Measurements from ENCODE around the gene GTF3C6. TPM values are rescaled to one million over a fixed set of nuclear protein-coding genes. Genes with fewer than 3 reads are reported as not detected.

The GTF3C6 gene
- total RNA-seq (39.9 TPM), polyA plus RNA-seq (100 to 1,000 TPM; 124 to 213 (median 157) TPM)

DNA sequence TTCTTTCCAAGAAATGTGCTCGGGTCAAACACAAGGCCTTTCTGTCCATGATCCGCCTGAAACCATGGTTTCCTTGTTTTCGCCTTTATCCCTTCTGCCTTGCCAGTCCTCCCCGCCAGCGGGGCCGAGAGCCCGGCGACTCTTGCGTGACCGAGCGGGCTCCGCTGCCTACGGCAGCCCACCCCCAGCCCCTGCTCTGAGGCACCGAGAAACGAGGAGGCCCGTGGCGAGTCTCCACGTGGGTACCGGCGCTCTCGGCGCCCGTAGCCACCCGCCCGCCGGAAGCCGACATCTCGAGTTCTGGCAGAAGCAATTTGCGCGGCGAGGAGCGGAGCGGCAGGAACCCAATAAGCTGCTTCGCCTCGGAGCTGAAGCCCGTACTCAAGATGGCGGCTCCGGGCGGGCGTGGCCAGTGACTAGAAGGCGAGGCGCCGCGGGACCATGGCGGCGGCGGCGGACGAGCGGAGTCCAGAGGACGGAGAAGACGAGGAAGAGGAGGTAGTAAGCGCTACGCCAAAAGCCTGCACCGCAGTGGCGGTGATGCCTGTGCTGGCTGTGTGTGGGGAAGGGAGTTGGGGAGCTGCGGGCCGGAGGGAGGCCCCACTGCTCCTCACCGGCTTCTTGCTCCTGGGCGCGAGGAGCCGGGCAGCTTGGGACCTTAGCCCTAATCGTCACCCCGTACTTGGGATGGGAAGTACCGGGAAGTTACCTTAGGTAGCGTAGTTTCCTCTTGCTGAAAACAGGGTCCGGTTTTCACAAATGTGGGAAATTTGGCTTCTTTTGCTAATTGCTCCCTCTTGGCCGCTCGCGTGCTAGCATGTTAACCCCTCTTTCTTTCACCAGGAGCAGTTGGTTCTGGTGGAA, at the start of gene GTF3C6:
GTF3C6 (plus strand) TSS at position 378 of the 864 bp plus-strand sequence; CDS start at position 442, 64 bp downstream.
- Mint-ChIP-seq H3K27ac (peak within 1 kb of the TSS; percentile 95 to 99 (median 97)), H3K27me3 (no peaks in the 10 kb centered on the region), H3K9me3 (no peaks in the 10 kb centered on the region), H3K4me1 (peaks cover 10 to 30% (median 20%) of the 10 kb centered on the region in 4 donors), H3K36me3 (peaks cover 14% of the 10 kb centered on the region), H3K4me3 (peak within 1 kb of the TSS; percentile 96 to 99 (median 96))
- H3K4me3 ChIP-seq (ENCODE audit: low read depth, low read length) = peak within 1 kb of the TSS; percentile 95
- H3K36me3 ChIP-seq (ENCODE audit: control insufficient read depth, insufficient read depth, low read length) = peaks cover 21% of the 10 kb centered on the region
- peaks cover 20% of the 10 kb centered on the region for H3K4me1 ChIP-seq (ENCODE audit: control insufficient read depth, insufficient read depth, low read length, poor library complexity, severe bottlenecking)
- peak; percentile 90 to 97 (median 92) for DNase-seq
- H3K9me3 ChIP-seq (ENCODE audit: control insufficient read depth in 2 of 2, low read length in 2 of 2) = no peaks in the 10 kb centered on the region
- peak; percentile 99 for ATAC-seq (ENCODE audit: low read depth in 2 of 2)
- no peaks in the 10 kb centered on the region for H3K27me3 ChIP-seq (ENCODE audit: control insufficient read depth, insufficient read depth, low read length)
- peak within 1 kb of the TSS; percentile 86 for H3K27ac ChIP-seq (ENCODE audit: insufficient read depth, low read length, poor library complexity, severe bottlenecking)

DNA sequence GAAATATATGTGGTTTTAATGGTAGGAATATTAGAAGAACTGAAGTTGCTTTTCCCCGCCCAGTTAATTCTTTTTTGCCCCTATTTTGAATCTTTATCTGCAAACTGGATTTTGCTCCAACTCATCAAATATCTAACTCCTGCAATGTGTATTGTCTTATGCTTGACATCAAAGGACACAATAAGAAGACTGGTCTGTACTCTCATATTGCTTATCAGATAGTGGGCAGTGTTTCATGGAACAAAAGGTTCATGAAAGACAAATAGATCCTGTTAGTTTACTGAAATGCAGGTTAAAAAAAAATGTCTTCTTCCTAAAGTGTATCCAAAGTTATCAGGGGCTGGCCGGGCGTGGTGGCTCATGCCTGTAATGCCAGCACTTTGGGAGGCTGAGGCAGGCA, 27.7 kb upstream of the GTF3C6 start:
- no peak overlapping the region for H3K4me3 Mint-ChIP-seq
- no peak overlapping the region for H3K4me3 ChIP-seq (ENCODE audit: low read depth, low read length)
- no peaks in the 10 kb centered on the region for H3K27me3 ChIP-seq (ENCODE audit: control insufficient read depth, insufficient read depth, low read length)
- ATAC-seq (ENCODE audit: low read depth in 2 of 2) (no peak), DNase-seq (no peak)
- no peaks in the 10 kb centered on the region for H3K4me1 ChIP-seq (ENCODE audit: control insufficient read depth, insufficient read depth, low read length, poor library complexity, severe bottlenecking)
- no peaks in the 10 kb centered on the region for H3K36me3 Mint-ChIP-seq
- H3K36me3 ChIP-seq (ENCODE audit: control insufficient read depth, insufficient read depth, low read length) = no peaks in the 10 kb centered on the region
- H3K4me1 Mint-ChIP-seq = peaks cover 0 to 16% (median 4%) of the 10 kb centered on the region in 4 donors
- peak overlapping the region in 1 of 3 donors; percentile 1 for H3K27ac Mint-ChIP-seq
- no peaks in the 10 kb centered on the region for H3K9me3 ChIP-seq (ENCODE audit: control insufficient read depth in 2 of 2, low read length in 2 of 2)
- peaks cover 0 to 2% (median 0%) of the 10 kb centered on the region in 7 donors for H3K9me3 Mint-ChIP-seq
- no peaks in the 10 kb centered on the region for H3K27me3 Mint-ChIP-seq
- H3K27ac ChIP-seq (ENCODE audit: insufficient read depth, low read length, poor library complexity, severe bottlenecking) = no peak overlapping the region

DNA sequence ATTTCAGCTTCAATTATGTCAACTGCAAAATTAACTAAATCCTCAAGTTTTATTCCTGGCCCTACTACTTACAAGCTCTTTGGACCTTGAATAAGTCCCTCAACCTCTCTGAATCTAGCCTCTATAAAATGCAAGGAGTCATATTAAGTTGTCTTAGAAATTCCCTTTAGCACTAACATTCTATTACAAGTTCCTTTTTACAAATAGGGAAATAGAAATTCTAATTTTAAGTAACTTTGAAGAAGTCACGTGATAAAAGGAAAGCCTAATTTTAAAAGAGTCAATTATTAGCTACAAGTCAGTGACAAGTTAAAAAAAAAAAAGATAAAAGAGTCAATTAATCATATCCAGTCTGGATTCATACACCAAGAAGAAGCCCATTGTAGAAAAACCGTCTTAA, 24.6 kb upstream of the GTF3C6 start:
- Histone ChIP-seq H3K27ac (ENCODE audit: insufficient read depth, low read length, poor library complexity, severe bottlenecking) (no peak overlapping the region), H3K36me3 (ENCODE audit: control insufficient read depth, insufficient read depth, low read length) (no peaks in the 10 kb centered on the region), H3K4me3 (ENCODE audit: low read depth, low read length) (no peak overlapping the region), H3K4me1 (ENCODE audit: control insufficient read depth, insufficient read depth, low read length, poor library complexity, severe bottlenecking) (no peaks in the 10 kb centered on the region), H3K27me3 (ENCODE audit: control insufficient read depth, insufficient read depth, low read length) (no peaks in the 10 kb centered on the region), H3K9me3 (ENCODE audit: control insufficient read depth in 2 of 2, low read length in 2 of 2) (no peaks in the 10 kb centered on the region)
- Mint-ChIP-seq H3K36me3 (no peaks in the 10 kb centered on the region), H3K27ac (no peak overlapping the region), H3K9me3 (peaks cover 0 to 2% (median 0%) of the 10 kb centered on the region in 7 donors), H3K4me1 (peaks cover 0 to 16% (median 5%) of the 10 kb centered on the region in 4 donors), H3K27me3 (no peaks in the 10 kb centered on the region), H3K4me3 (no peak overlapping the region)
- ATAC-seq (ENCODE audit: low read depth in 2 of 2) = no peak
- DNase-seq = no peak

DNA sequence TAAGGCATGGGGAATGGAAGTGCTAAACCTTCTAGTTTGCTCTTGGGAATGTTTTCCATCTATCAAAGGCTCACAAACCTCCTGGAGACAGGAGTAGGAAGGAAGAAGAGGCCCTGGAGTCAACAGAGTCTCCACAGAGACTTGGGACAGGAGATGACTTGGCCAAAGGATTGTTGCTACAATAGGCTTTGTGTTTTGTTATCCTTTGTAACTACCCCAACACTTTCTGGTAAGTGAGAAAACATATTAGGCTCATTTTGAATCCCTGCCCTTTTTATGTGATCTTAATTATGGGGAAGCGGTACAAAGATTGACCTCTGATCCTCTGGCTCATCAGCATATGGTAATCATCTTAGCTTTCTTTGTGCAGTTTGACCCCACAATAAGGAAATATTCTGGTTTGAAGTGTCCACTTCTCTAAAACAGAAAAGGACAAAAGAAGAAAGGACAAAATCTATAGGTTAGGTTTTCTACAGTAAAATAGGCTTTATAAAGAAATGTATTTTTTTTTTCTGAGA, 24.1 kb upstream of the GTF3C6 start:
- Histone ChIP-seq H3K36me3 (ENCODE audit: control insufficient read depth, insufficient read depth, low read length) (no peaks in the 10 kb centered on the region), H3K9me3 (ENCODE audit: control insufficient read depth in 2 of 2, low read length in 2 of 2) (no peaks in the 10 kb centered on the region), H3K27ac (ENCODE audit: insufficient read depth, low read length, poor library complexity, severe bottlenecking) (no peak overlapping the region), H3K4me3 (ENCODE audit: low read depth, low read length) (no peak overlapping the region), H3K27me3 (ENCODE audit: control insufficient read depth, insufficient read depth, low read length) (no peaks in the 10 kb centered on the region), H3K4me1 (ENCODE audit: control insufficient read depth, insufficient read depth, low read length, poor library complexity, severe bottlenecking) (peaks cover 2% of the 10 kb centered on the region)
- no peaks in the 10 kb centered on the region for H3K27me3 Mint-ChIP-seq
- peaks cover 4% of the 10 kb centered on the region for H3K36me3 Mint-ChIP-seq
- ATAC-seq (ENCODE audit: low read depth in 2 of 2) (no peak), DNase-seq (no peak)
- H3K27ac Mint-ChIP-seq = no peak overlapping the region
- H3K4me3 Mint-ChIP-seq = no peak overlapping the region
- peaks cover 4 to 20% (median 8%) of the 10 kb centered on the region in 4 donors for H3K4me1 Mint-ChIP-seq
- peaks cover 0 to 2% (median 0%) of the 10 kb centered on the region in 7 donors for H3K9me3 Mint-ChIP-seq

DNA sequence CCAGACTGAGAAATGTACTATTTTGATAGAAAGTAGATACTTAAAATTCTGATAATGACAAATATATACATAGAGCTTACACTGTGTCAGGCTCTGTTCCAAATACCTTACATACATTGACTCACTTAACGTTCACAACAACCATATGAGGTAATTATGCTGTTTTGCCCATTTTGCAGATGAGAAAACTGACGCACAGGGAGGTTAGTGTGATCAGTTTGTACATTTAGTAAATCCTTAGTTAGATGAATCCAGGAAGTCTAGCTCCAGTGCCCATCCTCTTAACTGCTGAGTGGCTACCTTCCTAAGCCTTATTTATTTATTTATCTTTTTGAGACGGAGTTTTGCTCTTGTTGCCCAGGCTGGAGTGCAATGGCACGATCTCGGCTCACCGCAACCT, 23.3 kb upstream of the GTF3C6 start:
- DNase-seq (no peak), ATAC-seq (ENCODE audit: low read depth in 2 of 2) (no peak)
- Mint-ChIP-seq H3K9me3 (peaks cover 0 to 2% (median 0%) of the 10 kb centered on the region in 7 donors), H3K27ac (no peak overlapping the region), H3K4me1 (peaks cover 5 to 15% (median 8%) of the 10 kb centered on the region in 4 donors), H3K27me3 (no peaks in the 10 kb centered on the region), H3K36me3 (peaks cover 4% of the 10 kb centered on the region), H3K4me3 (no peak overlapping the region)
- Histone ChIP-seq H3K27me3 (ENCODE audit: control insufficient read depth, insufficient read depth, low read length) (no peaks in the 10 kb centered on the region), H3K36me3 (ENCODE audit: control insufficient read depth, insufficient read depth, low read length) (no peaks in the 10 kb centered on the region), H3K27ac (ENCODE audit: insufficient read depth, low read length, poor library complexity, severe bottlenecking) (no peak overlapping the region), H3K9me3 (ENCODE audit: control insufficient read depth in 2 of 2, low read length in 2 of 2) (no peaks in the 10 kb centered on the region), H3K4me3 (ENCODE audit: low read depth, low read length) (no peak overlapping the region), H3K4me1 (ENCODE audit: control insufficient read depth, insufficient read depth, low read length, poor library complexity, severe bottlenecking) (peaks cover 2% of the 10 kb centered on the region)

DNA sequence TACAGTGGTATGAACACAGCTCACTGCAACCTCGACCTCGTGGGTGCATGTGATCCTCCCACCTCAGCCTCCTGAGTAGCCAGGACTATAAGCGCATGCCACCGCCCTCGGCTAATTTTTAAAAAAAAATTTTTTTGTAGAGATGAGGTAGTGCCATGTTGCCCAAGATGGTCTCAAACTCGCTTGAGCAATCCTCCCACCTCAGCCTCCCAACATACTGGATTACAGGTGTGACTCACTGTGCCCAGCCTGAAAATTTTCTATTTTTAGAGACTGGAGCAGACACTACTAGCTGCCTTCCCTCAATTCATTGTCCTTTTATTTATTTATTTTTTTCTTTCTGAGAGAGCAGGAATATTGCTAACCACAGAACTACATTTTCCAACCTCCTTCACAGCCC, 20.3 kb upstream of the GTF3C6 start:
- Histone ChIP-seq H3K4me3 (ENCODE audit: low read depth, low read length) (no peak overlapping the region), H3K27me3 (ENCODE audit: control insufficient read depth, insufficient read depth, low read length) (no peaks in the 10 kb centered on the region), H3K36me3 (ENCODE audit: control insufficient read depth, insufficient read depth, low read length) (no peaks in the 10 kb centered on the region), H3K27ac (ENCODE audit: insufficient read depth, low read length, poor library complexity, severe bottlenecking) (no peak overlapping the region), H3K9me3 (ENCODE audit: control insufficient read depth in 2 of 2, low read length in 2 of 2) (no peaks in the 10 kb centered on the region), H3K4me1 (ENCODE audit: control insufficient read depth, insufficient read depth, low read length, poor library complexity, severe bottlenecking) (peaks cover 2% of the 10 kb centered on the region)
- Mint-ChIP-seq H3K36me3 (peaks cover 4% of the 10 kb centered on the region), H3K27me3 (no peaks in the 10 kb centered on the region), H3K4me1 (peaks cover 5 to 7% (median 6%) of the 10 kb centered on the region in 4 donors), H3K9me3 (peaks cover 0 to 3% (median 0%) of the 10 kb centered on the region in 7 donors), H3K4me3 (no peak overlapping the region), H3K27ac (no peak overlapping the region)
- DNase-seq (no peak), ATAC-seq (ENCODE audit: low read depth in 2 of 2) (no peak)

DNA sequence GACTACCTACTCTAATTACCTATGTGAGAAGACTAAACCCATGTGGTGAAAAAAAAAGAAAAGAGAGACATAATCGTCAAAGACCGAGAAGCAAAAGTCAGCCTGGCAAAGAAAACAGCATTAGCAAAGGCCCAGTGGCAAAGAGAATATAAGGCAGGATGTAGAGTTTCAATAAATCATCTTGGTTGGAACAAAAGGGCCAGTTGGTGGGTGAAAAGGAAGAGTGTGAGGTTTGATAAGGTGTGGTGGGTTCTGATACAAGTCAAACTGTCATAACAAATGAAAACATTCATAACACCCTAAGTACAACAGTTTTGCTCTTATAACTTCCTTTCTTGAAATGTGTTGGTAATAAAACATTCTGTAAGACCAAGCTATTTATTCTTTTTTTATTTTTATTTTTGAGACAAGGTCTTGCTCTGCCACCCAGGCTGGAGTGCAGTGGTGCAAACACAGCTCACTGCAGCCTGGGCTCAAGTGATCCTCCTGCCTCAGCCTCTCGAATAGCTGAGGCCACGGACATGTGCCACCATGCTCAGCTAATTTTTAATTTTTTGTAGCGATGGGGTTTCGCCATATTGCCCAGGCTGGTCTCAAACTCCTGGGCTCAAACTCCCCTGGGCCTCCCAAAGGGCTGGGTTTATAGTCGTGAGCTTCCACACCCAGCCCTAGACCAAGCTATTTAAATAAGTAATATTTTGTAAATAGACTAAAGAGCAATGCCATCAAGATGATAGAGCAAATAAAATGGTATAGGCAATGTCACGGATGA, 18.9 kb upstream of the GTF3C6 start:
- H3K4me1 ChIP-seq (ENCODE audit: control insufficient read depth, insufficient read depth, low read length, poor library complexity, severe bottlenecking) = peaks cover 6% of the 10 kb centered on the region
- Mint-ChIP-seq H3K36me3 (peaks cover 4% of the 10 kb centered on the region), H3K9me3 (peaks cover 0 to 3% (median 0%) of the 10 kb centered on the region in 7 donors), H3K4me3 (peak overlapping the region in 1 of 4 donors; percentile 3), H3K4me1 (peaks cover 5 to 10% (median 7%) of the 10 kb centered on the region in 4 donors), H3K27me3 (no peaks in the 10 kb centered on the region), H3K27ac (peak overlapping the region; percentile 9 to 72 (median 15))
- H3K27me3 ChIP-seq (ENCODE audit: control insufficient read depth, insufficient read depth, low read length) = no peaks in the 10 kb centered on the region
- H3K27ac ChIP-seq (ENCODE audit: insufficient read depth, low read length, poor library complexity, severe bottlenecking) = peak overlapping the region; percentile 30
- H3K4me3 ChIP-seq (ENCODE audit: low read depth, low read length) = no peak overlapping the region
- no peaks in the 10 kb centered on the region for H3K9me3 ChIP-seq (ENCODE audit: control insufficient read depth in 2 of 2, low read length in 2 of 2)
- ATAC-seq (ENCODE audit: low read depth in 2 of 2) = no peak
- no peaks in the 10 kb centered on the region for H3K36me3 ChIP-seq (ENCODE audit: control insufficient read depth, insufficient read depth, low read length)
- peak in 1 of 3 donors; percentile 70 for DNase-seq

Data from CD4-positive, CD25-positive, alpha-beta regulatory T cell (primary cell).